Measurements from ENCODE around the gene NTMT1.
A peak's percentile ranks its signal among the peaks of the same experiment; 100 is the strongest.

NTMT1 gene

GRCh38 chr9:129637673-129638439 is 11.9 kb downstream of the NTMT1 start:
- no peak for FAIRE-seq

- FAIRE-seq, result no peak
Measured at GRCh38 chr9:129639034-129639630, 13.2 kb downstream of the NTMT1 start.

- no peak for FAIRE-seq
Measured at GRCh38 chr9:129639756-129640085, 13.8 kb downstream of the NTMT1 start.

GRCh38 chr9:129640086-129640870 is 14.3 kb downstream of the NTMT1 start:
- no peak for FAIRE-seq

GRCh38 chr9:129640871-129641749 is 15.1 kb downstream of the NTMT1 start:
- no peak for FAIRE-seq

GRCh38 chr9:129641750-129642585 is 16.0 kb downstream of the NTMT1 start, which contains the start of gene ASB6:
Gene ASB6, minus strand, starts transcription at chr9:129642151. Its CDS starts 152 bp downstream, at chr9:129641999.
- FAIRE-seq, result peak; percentile 94

- FAIRE-seq, result no peak
Measured at GRCh38 chr9:129643706-129644105, 17.7 kb downstream of the NTMT1 start.

- no peak for FAIRE-seq
Measured at GRCh38 chr9:129644365-129644764, 18.4 kb downstream of the NTMT1 start.

GRCh38 chr9:129644902-129645301 is 18.9 kb downstream of the NTMT1 start:
- no peak for FAIRE-seq

- FAIRE-seq, result no peak
Measured at GRCh38 chr9:129646252-129646651, 20.3 kb downstream of the NTMT1 start.

- no peak for FAIRE-seq
Measured at GRCh38 chr9:129646654-129647053, 20.7 kb downstream of the NTMT1 start.

GRCh38 chr9:129647635-129648034 is 21.7 kb downstream of the NTMT1 start:
- FAIRE-seq, result no peak

- no peak for FAIRE-seq
Measured at GRCh38 chr9:129648092-129648763, 22.3 kb downstream of the NTMT1 start.

GRCh38 chr9:129648764-129649115 is 22.8 kb downstream of the NTMT1 start:
- no peak for FAIRE-seq

GRCh38 chr9:129649726-129650679 is 24.0 kb downstream of the NTMT1 start:
- FAIRE-seq, result no peak

- no peak for FAIRE-seq
Measured at GRCh38 chr9:129650680-129651235, 24.8 kb downstream of the NTMT1 start.

- FAIRE-seq, result no peak
Measured at GRCh38 chr9:129653823-129654553, 28.0 kb downstream of the NTMT1 start.

GRCh38 chr9:129654554-129655040 is 28.6 kb downstream of the NTMT1 start:
- FAIRE-seq, result no peak

GRCh38 chr9:129655154-129655553 is 29.2 kb downstream of the NTMT1 start:
- no peak for FAIRE-seq
